ENCODE data around the gene AP1S1.

Gene AP1S1

DNA sequence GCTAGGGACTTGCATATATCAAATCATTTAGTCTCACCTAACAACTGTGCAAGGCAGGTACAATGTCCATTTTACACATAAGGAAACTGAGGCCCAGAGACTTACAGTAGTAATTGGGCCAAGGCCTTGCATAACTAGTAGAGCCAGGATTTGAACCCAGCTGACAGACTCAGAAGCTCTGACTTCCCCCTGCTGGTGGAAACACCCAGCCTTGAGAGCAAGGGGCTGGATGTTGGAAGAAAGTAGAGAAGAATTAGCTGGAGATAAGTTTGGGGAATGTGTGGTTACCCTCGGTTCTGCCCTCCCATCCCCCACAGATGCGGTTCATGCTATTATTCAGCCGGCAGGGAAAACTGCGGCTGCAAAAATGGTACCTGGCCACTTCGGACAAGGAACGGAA lies 2.0 kb downstream of the AP1S1 start:
- in situ Hi-C loops (cut with MboI; ENCODE audit: low sequenced_read_pairs) = no loop called here

DNA sequence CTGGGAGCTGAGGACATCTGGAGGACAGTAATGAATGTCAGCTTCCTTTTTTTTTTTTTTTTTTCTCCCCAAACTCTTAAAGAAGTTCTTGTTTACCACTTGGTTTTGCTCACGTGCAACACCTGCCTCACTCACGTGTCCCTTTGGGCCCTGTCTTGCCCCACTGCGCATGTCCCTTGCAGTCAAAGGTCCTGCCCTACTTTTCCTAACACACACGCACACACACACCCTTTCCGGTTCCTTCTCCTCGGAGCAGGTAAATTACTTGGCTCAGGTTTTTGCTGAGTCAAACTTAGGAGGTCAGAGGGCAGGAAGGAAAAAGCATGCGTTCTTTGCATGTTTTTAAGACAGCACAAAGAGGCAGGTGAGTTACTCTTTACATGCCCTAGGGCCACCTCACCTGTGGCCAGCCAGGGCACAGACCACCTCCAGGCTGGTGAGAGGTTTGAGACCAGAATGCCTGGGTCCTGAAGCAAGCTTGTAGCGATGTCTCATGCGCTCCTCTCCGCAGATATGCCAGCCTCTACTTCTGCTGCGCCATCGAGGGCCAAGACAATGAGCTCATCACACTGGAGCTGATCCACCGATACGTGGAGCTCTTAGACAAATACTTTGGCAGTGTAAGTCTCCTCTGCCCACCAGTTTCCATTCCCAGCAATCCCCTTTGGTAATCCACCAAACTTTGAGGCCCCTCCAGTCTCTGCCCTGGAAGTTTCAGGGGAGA lies 2.8 kb downstream of the AP1S1 start:
- in situ Hi-C loops (cut with MboI; ENCODE audit: low sequenced_read_pairs) = no loop called here

DNA sequence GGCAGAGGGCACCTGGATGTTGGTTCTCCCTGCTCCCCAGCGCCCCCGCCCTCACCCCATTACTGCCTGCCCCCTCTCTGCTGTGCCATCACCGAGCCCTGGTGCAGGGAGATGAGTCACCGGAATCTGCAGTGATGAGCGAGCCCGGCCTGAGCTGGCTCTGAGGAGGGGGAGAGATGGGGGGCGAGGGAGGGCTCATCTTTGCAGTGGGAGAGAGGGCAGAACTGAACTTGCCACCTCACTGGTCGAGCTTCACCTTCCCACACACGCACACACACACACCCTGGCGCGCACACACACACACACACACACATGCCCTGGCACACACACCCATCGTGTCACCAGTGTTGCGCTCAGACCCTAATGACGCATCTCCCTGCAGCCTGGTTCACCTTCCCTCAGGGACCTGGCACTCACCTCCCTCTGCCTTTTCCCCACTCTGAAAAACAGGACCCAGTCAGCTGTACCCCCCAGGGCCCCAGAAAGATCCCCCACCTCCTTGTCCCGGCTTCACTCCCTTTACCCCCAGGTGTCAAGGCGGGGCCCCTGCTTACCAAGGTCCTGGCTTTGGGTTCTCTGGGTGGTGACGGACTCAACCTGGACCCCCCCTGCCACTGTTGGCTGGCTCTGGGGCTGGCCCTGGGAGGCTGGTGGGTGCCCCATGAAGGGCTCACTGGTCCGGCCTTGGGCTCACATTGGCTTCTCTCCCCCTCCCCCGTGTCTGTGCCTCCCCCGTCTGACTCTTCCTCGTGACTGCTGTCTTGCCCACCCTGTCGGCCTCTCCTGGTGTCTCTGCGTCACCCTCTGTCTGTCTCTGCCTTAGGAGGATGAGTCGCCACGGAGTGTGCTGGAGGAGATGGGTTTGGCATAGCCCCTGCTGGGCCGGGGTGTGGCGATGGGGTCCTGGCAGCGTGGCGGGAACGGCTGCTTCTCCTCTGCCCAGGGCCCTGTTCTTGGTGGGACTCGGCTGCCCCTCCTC lies 5.7 kb downstream of the AP1S1 start:
- in situ Hi-C loops (cut with MboI; ENCODE audit: low sequenced_read_pairs) = no loop called here

DNA sequence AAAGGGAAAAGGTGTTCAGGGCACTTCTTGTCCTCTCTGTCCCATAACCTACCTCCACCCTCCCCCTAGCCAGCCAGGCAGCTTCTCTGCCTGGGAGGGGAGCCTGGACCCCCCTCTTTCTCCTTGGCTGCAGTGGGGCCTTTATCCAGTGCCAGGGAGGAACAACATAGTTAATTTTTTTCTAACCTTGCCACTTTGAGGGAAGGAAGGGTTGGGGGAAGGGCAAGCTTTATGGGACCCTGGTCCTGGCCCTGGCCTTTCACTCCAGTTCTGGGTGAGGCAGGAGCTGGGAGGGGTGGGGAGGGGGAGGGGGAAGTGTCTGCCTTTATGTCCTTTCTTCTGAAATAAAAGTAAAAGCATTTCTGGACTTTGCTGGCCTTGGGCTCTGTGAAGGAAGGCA lies 6.6 kb downstream of the AP1S1 start:
- in situ Hi-C loops (cut with MboI; ENCODE audit: low sequenced_read_pairs) = no loop called here

DNA sequence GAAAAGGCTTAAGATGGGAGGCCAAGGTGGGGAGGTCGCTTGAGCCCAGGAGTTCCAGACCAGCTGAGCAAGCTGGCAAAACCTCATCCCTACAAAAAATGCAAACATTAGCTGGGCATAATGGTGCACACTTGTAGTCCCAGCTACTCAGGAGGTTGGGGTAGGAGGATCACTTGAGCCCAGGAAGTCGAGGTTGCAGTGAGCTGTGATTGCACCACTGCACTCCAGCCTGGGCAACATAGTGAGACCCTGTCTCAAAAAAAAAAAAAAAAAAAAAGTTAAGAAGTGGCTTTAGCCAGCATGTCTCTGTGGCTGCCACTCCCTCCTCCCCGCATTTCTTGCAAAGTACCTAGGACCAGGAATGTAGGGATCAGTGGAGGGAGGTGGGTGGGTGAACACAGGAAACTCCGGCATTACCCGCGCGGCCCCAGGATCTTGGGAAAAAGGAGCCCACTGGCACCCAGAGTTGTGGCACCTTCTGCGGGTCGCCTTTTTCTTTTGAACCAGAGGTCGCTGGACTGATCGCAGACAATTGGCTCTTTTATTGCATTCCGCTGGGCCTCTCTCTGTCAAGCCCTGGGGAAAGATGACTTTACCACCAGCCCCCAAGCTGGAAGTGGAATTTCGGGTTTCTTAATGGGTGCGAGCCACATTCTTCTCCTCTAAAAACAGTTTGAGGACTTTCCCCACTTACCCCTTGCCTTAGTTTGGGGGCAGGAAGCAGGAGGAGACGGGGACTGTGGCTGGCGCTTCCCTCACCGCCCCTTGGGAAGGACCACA lies 7.6 kb downstream of the AP1S1 start:
- in situ Hi-C loops (cut with MboI; ENCODE audit: low sequenced_read_pairs) = no loop called here

DNA sequence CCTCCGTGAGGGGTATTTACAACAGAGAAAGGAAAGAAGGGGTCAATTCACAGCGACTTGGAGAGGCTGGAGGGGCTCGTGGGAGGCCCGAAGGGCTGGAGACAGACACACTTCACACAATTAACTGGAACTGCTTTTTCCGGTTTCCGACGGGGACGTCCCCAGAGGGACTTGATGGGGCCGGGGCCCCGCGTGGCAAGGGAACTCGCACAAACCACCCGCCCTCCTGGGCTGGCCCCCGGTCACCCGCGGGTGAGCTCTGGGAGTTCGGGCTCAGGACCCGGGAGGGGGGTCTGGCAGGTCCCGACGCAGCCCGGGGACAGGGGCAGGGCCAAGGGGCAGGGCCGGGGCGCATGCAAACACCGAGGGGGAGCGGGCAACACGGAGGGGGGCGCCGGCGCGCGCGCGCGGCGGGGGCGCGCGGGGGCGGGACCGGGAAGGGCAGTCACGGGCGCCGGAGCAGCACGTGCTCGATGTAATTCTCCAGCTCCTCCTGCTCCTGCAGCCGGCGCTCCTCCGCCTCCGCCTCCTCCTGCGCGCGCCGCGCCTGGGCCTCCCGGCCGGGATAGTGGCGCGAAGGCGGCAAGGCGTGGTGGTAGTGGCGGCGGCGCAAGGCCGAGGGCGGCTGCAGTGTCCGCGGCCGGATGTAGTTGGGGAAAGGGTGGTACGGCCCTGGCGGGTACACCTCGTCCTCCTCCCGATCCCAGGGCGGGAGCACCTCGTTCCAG lies 8.4 kb downstream of the AP1S1 start:
- in situ Hi-C loops (cut with MboI; ENCODE audit: low sequenced_read_pairs) = no loop called here

DNA sequence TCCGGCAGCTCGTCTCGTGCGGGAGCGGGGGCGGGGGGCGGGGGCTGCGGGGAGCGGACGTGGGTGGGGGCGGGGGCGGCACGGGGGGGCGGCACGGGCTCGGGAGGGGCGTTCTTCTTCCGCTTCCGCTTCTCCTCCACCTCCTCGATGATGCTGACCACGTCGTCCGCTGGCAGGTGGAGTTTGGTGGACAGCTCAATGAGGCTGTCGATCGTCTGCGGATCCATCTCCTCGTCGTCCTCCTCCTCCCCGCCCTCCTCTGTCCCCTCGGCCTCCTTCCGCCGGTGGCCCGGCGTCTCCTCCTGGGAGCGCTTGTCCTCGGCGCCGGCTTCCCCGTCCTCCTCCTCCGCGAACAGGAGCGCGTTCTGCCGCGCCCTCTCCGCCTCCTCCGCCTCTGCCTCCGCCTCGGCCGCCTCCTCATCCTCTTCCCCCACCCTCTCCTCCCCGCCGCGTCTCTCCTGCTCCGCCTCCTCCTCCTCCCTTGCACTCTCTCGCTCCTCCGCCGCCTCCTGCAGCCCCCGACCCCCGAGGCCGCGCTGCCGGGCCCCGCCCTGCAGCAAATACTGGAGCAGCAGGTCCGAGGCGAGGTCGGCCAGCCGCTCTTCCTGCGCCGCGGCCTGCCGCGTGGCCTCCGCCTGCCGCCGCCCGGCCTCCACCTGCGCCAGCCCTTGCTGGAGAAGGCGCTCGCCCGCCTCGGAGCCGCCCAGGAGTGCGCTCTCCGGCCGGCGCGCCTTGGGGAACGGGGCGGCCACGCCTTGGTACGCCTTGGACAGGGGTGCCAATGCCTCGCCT lies 9.2 kb downstream of the AP1S1 start:
- in situ Hi-C loops (cut with MboI; ENCODE audit: low sequenced_read_pairs) = no loop called here

DNA sequence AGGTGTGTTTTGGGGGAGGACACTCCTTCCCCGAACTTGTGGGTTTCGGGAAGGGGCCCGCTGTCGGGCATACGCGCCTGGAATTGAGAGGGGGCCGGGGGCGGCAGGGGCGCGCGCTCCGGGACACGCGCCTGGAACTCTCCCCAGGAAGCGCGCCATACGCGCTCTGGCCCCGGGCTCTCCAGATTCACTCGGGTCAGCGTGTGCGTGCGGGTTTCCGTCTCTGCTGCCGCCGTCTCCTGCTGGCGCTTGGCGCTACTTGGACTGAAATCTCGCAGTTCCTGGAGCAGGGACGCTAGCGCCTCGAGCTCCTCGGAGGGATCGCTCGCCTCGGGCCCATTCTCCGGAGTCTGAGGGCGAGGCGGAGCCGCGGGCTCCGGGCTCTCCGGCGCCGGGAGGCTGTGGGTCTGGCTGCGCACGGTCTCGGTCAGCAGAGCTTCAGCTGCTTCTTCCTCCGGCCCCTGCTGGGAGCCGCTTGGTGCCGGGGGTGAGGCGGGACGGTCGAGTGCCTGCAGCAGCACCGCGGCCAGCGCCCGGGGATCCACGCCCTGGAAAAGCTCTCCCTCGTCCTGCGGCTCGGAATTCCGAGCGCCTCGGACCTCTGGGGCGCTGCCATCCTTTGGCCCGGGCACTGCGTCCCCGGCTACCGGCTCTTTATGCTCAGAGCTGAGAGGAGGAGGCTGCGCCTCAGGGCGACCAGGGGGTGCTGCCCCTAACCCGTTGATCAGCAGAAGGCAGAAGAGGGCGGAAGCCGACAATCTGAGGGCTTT lies 10.0 kb downstream of the AP1S1 start:
- in situ Hi-C loops (cut with MboI; ENCODE audit: low sequenced_read_pairs) = no loop called here

DNA sequence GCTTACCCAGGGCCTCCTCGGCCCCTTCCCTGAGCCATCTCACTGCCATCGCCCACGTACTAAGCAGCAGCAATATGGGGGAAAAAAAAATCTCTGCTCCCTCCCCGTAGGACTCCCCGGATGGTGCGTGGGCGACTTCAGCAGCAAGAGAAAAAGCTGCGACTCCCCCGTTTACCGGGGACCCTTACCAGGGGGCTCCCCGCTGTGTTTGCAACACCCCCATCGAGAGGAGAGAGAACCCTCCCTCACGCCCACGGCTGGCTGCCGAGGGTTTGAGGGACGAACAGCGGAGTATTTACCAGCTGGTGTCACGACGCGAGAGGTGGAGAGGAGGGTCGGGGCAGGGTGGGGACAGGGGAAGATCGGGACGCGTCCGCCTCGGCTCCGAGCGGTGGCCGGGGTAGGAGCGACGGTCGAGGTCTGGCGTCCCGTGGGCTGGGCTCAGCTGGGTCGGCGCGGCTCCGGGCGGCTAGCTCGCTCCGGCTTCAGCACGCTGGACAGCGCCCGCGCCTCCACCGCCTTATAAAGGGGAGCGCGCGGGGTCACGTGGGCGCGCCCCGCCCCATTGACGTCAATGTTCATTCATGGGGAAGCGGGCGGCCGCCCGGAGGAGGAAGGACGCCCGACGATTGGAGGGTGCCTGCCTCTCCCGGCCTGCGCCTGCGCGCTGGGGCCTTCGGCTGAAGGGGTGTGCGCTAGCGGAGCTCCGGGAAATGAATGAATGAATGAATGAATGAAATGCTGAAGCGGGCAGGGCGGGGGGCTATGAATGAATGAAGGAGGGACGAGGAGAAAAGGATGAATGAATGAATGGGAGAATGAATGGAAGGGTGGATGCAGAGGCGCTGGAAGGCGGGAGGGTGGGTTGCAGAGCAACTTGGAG lies 11.0 kb downstream of the AP1S1 start, which contains the start of gene VGF:
Gene VGF (minus strand): TSS at position 495 of the 883 bp plus-strand sequence. CDS start 726 bp downstream, outside the sequence.
- in situ Hi-C loops (cut with MboI; ENCODE audit: low sequenced_read_pairs) = no loop called here

DNA sequence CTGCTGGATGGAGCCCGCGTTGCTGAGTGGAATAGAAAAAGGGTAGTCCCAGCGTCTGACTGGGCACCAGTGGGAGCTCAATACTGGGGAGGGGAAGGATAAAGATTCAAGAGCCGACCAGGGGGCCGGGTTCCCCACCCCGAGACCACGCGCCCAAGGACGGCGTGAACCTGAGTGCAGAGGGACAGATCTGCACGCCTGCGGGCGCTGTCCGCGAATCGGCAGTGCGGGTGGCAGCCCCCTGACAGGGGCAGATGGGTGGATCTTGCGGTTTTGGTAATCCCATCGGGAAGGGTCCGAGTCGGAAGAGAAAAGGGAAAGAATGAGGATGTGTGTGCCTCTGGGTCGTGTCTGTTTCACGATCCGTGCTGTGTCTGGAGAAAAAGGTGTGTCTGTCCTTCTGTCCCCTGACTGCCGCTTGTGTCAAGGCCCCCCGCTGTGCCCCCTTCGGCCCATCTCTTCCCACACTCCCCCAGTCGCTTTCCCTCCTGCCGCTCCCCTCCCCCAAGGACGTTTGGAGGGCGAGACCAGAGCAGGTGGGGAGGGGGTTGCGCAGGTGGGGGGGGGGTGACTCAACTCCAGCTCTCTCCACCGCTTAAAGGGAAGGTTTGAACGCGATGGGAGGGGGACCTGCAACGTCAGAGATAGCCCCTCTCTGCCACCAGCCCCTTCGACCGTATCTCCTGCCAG lies 11.8 kb downstream of the AP1S1 start:
- in situ Hi-C loops (cut with MboI; ENCODE audit: low sequenced_read_pairs) = no loop called here

DNA sequence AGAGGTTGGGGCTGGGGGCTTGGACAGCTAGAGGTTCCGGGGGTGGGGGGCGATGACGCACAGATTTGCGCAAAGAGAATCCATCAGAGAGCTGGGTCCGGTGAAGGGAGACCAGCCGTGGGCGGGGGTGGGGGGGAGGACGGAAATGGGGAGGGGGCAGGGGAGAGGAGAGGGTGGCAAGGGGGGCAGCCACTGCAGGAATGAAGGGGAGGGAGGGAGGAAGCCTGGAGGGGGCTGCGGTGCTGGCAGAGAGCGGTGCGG lies 12.3 kb downstream of the AP1S1 start:
- in situ Hi-C loops (cut with MboI; ENCODE audit: low sequenced_read_pairs) = no loop called here

DNA sequence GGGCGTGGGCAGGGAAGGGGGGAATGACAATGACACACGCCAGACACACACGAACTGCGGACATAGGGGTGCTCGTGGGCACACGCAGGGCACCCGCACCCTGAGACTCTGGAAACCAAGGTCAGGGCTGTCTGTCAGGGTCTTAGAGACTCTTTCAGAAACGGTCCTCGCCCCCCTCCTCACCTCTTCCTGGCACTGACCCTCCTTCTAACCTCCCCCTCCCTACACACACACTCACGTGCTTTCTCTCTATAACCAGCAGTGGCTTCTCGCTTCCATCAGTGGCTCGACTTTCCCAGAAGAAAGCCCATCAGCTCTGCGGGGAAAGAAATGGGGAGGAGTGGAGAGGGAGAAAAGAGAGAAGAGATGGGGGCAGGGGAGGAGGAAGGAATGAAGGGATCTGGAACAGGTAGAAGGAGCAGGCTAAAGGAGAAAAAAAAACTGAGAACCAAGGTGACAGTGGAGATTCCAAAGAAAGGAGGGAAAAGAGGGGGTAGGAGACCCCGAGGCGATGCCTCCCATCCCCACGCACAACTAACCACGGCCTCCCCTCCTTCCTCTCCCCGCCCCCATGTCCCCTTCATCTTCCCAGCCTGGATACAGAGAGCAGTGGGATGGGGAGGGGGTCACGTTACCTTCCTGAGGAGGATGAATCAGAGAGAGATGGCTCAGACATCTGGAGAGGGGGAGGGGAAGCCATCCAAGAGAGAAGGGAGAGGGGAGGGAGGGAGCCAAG lies 12.8 kb downstream of the AP1S1 start:
- in situ Hi-C loops (cut with MboI; ENCODE audit: low sequenced_read_pairs) = no loop called here

DNA sequence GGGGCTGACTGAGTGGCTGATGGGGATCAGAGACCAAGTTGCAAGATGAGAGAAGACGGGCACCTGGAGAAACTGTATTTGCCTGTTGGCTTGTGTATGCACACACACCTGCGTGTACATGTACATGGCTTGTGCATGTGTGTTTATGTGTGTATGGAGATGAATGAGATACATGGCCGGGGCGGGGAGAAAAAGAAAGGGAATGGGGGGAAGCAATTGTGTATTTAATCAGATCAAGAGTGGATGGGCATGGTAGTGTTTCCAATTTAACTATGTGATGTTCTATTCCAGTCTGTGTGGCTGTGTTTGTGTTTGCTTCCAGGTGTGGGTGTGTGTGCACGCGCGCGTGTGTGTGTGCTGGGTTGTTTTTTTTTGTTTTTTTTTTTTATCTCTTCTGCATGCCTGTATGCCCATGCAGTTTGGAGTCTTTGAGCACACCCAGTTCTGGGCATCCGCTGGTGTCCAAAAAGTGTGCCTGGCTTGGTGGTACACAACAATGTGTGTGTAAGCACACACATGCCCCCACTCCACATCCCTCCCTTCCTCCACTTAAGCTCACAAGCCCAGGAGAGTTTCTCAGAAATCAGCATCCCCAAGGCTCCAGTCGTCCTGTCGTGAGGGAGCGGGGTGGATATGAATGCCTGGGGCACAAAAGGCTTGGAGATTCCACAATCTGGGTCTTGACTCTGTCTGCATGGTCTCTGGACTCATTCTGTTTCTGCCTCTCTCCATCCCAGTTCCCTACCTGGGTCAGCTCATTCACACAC lies 13.6 kb downstream of the AP1S1 start:
- in situ Hi-C loops (cut with MboI; ENCODE audit: low sequenced_read_pairs) = no loop called here

DNA sequence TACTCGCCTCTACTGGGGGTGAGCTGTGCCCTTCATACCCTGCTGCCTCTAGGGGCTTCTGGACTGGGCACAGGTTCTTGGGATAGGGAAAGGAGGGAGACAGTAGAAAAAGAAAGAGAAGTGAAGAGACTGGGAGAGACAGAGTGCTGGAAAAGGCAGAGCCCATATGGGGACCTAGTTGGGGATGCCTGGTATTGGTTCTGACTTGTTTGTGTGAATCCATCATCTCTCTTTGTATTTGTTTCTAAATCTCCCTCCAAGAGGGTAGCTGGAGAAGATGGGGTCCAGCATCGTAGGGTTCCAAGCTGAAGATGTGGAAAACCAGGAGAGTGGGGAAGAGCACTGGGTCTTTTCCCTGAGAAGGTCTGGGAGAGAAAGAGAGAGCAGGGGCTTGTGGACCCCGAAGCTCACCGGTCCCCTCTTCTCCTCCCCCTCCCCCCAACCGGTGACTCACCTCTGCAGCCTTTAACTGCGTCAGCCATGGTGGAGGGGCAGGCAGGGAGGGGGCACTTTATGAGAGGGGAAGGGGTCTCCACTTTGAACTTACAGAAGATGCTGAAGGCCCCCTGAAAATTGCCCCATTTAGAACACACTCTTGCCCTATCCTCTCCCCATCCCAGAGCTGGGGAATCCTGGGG lies 14.3 kb downstream of the AP1S1 start:
- in situ Hi-C loops (cut with MboI; ENCODE audit: low sequenced_read_pairs) = no loop called here

DNA sequence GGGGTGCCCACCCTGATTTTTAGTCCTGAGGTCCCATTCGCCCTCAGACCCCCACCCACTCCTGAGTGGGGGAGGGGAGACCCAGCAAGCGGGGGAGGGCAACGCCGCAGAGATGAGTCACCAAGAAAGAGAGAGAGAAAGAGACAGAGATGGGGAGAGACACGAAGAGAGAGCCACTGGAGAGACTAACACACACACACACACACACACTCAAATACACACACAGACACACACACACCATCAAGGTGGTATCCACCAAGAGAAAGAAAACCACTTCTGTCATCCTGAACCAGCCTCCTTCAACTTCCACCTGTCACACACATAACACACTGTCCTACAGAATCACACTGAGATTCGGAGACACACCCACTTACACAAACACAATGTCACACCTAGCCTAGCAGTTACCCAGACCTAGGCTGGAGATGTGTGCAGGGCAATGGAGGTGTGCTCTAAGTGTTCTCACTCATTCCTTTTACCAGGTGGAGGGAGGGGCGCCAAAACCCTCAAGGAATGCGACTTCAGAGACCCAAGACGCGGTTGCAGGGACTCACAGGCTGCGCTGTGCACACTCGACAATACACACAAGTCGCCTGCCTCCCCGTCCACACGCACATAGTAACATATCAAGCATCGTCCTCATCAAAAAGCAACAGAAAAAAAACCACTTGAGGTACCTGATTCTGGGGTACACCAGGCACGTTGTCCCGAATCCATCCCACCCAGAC lies 15.0 kb downstream of the AP1S1 start:
- in situ Hi-C loops (cut with MboI; ENCODE audit: low sequenced_read_pairs) = no loop called here

All from HL-60/S4 (cell line).